Activated gamma-delta T cell treated with anti-CD3 and anti-CD28 coated beads, Interleukin-2, amount 50 U/mL, for 16 hours (primary cell): ENCODE data around the gene EIF5AL1.
"Not testable (repeated sequence)": the region's sequence is repeated elsewhere in the genome, so short reads cannot be mapped to it uniquely, and the experiment has no call there.

Experiments
- DNase-seq: peaks from one replicate; pipeline ENCODE4 v3.0.0-alpha.2; 2020; ENCODE audit warnings: low read depth

EIF5AL1 gene

GRCh38 chr10:79511891-79512583 lies at the start of gene EIF5AL1:
EIF5AL1 (plus strand) TSS chr10:79512533; CDS start chr10:79512650, 117 bp downstream.
- not testable (repeated sequence) for DNase-seq

GRCh38 chr10:79463578-79464496 lies 48.5 kb upstream of the EIF5AL1 start:
- no peak for DNase-seq

- DNase-seq, result no peak
Measured at GRCh38 chr10:79465341-79465740, 47.0 kb upstream of the EIF5AL1 start.

- DNase-seq, result no peak
Measured at GRCh38 chr10:79468015-79468560, 44.2 kb upstream of the EIF5AL1 start.

GRCh38 chr10:79468841-79469585 lies 43.3 kb upstream of the EIF5AL1 start:
- DNase-seq, result no peak

GRCh38 chr10:79470096-79470495 lies 42.2 kb upstream of the EIF5AL1 start:
- DNase-seq, result no peak

GRCh38 chr10:79471776-79472175 lies 40.6 kb upstream of the EIF5AL1 start:
- DNase-seq, result no peak

GRCh38 chr10:79472449-79472848 lies 39.9 kb upstream of the EIF5AL1 start:
- DNase-seq, result no peak

- no peak for DNase-seq
Measured at GRCh38 chr10:79472951-79473350, 39.4 kb upstream of the EIF5AL1 start.

- DNase-seq, result no peak
Measured at GRCh38 chr10:79473496-79474095, 38.7 kb upstream of the EIF5AL1 start.

- DNase-seq, result no peak
Measured at GRCh38 chr10:79475119-79475653, 37.1 kb upstream of the EIF5AL1 start.

- DNase-seq, result no peak
Measured at GRCh38 chr10:79475877-79476276, 36.5 kb upstream of the EIF5AL1 start.

GRCh38 chr10:79476645-79477044 lies 35.7 kb upstream of the EIF5AL1 start:
- DNase-seq, result no peak

- DNase-seq, result no peak
Measured at GRCh38 chr10:79477456-79477855, 34.9 kb upstream of the EIF5AL1 start.

- DNase-seq, result no peak
Measured at GRCh38 chr10:79479283-79479909, 32.9 kb upstream of the EIF5AL1 start.

- no peak for DNase-seq
Measured at GRCh38 chr10:79482304-79482703, 30.0 kb upstream of the EIF5AL1 start.

- DNase-seq, result no peak
Measured at GRCh38 chr10:79482741-79483140, 29.6 kb upstream of the EIF5AL1 start.

- no peak for DNase-seq
Measured at GRCh38 chr10:79483299-79483698, 29.0 kb upstream of the EIF5AL1 start.

- no peak for DNase-seq
Measured at GRCh38 chr10:79483948-79484347, 28.4 kb upstream of the EIF5AL1 start.

- DNase-seq, result no peak
Measured at GRCh38 chr10:79484476-79484875, 27.9 kb upstream of the EIF5AL1 start.
